Right lobe of liver (tissue), 6 donors: Measurements from ENCODE around the gene CAPN14. TPM values are rescaled to one million over a fixed set of nuclear protein-coding genes. Genes with fewer than 3 reads are reported as not detected.

Source experiments
- ATAC-seq, 4 donors: fragments of 200-7000 bp; cut with Tn5 transposase; one replicate each; pipeline ENCODE4 v1.9.1; 2020; ENCODE audit warnings: mild to moderate bottlenecking in 4 of 4, moderate library complexity in 4 of 4
- DNase-seq, 3 donors: peaks; one replicate each; pipeline ENCODE4 v3.0.0-alpha.2; 2020
- H3K27ac ChIP-seq, 3 donors: fragments of 200-600 bp; one replicate each; pipeline ENCODE4 v1.8.0; 2022
- H3K27me3 ChIP-seq, 2 donors: fragments of 200-600 bp; one replicate each; pipeline ENCODE4 v1.8.0; 2022
- H3K36me3 ChIP-seq, 4 donors: fragments of 200-600 bp; sonication (generic) in 1 of 4; one replicate each; pipeline versions ENCODE4 v1.5.1 to v1.8.0; 2017 to 2022; ENCODE audit warnings: control low read depth in 1 of 4
- H3K4me1 ChIP-seq, 4 donors: fragments of 200-600 bp; sonication (generic) in 1 of 4; one replicate each; pipeline versions ENCODE4 v1.5.1 to v1.8.0; 2017 to 2022; ENCODE audit warnings: control low read depth in 1 of 4
- H3K4me3 ChIP-seq, 3 donors: fragments of 200-600 bp; one replicate each; pipeline ENCODE4 v1.8.0; 2022
- H3K9me3 ChIP-seq, 4 donors: fragments of 200-600 bp; sonication (generic) in 1 of 4; one replicate each; pipeline versions ENCODE4 v1.5.1 to v1.8.0; 2017 to 2022; ENCODE audit warnings: control low read depth in 1 of 4
- CTCF ChIP-seq, 4 donors: fragments of 200-600 bp in 3 of 4; fragments of 450-650 bp in 1 of 4; IDR thresholded peaks; one replicate each; pipeline versions ENCODE4 v1.5.1 to v1.8.0; 2016 to 2022; ENCODE audit warnings: antibody characterized with exemption in 4 of 4, mild to moderate bottlenecking in 2 of 4
- POLR2A ChIP-seq: fragments of 450-650 bp; IDR thresholded peaks from one replicate; pipeline ENCODE4 v1.6.1; 2017; ENCODE audit warnings: antibody characterized with exemption, mild to moderate bottlenecking
- WGBS: methylation state at CpG from one replicate; pipeline ENCODE4 v1.1.6; 2018; ENCODE audit warnings: low coverage, low lambda C conversion rate; ENCODE audit not compliant: insufficient coverage; ENCODE audit errors: missing lambda C conversion rate; 5-methylcytosine and 5-hydroxymethylcytosine counted together
- intact Hi-C, 2 donors: fragments of 100-400 bp; cut with DNase I; formaldehyde crosslinking; loops; one replicate each; pipeline versions ENCODE4 v1.11.2 to v1.14.1; 2022
- total RNA-seq, 6 experiments: library from RNA; depleted of rRNA in 2 of 6; stranded (reverse); fragments of >200 nt in 2 of 6; fragmentation: NEBNext Ultra II Directional in 3 of 6; extraction: Animal tissue kit (Norgen Biotek cat#: 25700) in 3 of 6; gene quantifications; one replicate each; pipeline versions ENCODE4 v1.1.0 to v1.2.4, GENCODE V29; 2016 to 2023
- donor health status: DM: no; HTN: yes; CAD: no.
- donor health status: DM: no; HTN: no; CAD: no.
- donor health status: DM: no; HTN: no; CAD: no.
- donor health status: DM: no; HTN: yes; CAD: no.
- donor health status: DM: no; HTN: yes; CAD: no.

Gene CAPN14
- total RNA-seq, 6 experiments from 2014 or later, result 0.12 TPM; not detected in 5

DNA sequence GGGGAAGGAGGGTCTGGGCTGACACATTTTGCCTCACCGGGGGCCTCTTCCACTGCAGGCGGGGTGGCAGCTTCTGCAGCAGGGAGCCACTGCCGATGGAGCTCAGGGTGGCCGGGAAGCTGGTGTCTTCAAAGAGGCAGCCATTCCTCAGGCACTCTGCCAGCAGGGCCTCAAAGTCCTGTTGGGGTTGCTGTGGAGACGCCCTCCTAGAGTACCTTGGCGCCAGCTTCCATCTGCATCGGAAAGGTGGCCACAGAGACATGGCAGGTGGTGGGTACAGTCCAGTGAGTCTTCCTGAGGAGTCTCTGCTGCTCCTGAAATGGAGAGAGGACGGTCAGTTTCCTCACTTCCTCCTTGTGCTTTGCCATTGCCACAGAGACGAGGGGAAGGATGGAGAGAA lies 12.1 kb downstream of the CAPN14 start:
- H3K4me1 ChIP-seq, result no peaks in the 10 kb centered on the region
- H3K36me3 ChIP-seq, result no peaks in the 10 kb centered on the region
- H3K27me3 ChIP-seq, result no peaks in the 10 kb centered on the region
- ATAC-seq, result no peak
- WGBS, result 66% methylated on average over 2 of the region's 9 CpGs
- intact Hi-C loops, result no loop called here
- H3K4me3 ChIP-seq, result no peak overlapping the region
- H3K9me3 ChIP-seq, result no peaks in the 10 kb centered on the region
- no peak overlapping the region for H3K27ac ChIP-seq
- TF ChIP-seq POLR2A, result no peak
- no peak for TF ChIP-seq CTCF (IDR thresholded peaks at IDR 0.05)
- no peak for DNase-seq

DNA sequence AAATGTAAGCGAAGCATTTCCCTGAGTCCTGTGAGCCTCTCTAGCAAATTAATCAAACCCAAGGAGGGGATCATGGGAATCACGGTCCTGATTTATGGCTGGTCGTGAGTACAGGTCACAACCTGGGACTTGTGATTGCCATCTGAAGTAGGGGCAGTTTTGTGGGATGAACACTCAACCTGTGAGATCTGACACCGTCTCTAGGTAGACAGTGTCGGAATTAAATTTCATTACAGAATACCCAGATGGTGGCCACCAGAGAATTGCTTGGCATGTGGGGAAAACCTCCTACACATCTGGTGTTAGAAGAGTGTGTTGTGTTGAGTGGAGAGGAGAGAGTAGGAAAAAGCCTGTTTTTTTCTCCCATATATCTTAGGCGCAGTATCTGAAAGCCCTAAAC lies 12.5 kb downstream of the CAPN14 start:
- no peak overlapping the region for H3K27ac ChIP-seq
- intact Hi-C loops, result no loop called here
- H3K27me3 ChIP-seq, result no peaks in the 10 kb centered on the region
- H3K4me3 ChIP-seq, result no peak overlapping the region
- no peak for ATAC-seq
- WGBS, result 56% methylated on average over 4 of the region's 6 CpGs
- TF ChIP-seq POLR2A (no peak), CTCF (IDR thresholded peaks at IDR 0.05) (no peak)
- DNase-seq, result no peak
- H3K9me3 ChIP-seq, result no peaks in the 10 kb centered on the region
- H3K36me3 ChIP-seq, result no peaks in the 10 kb centered on the region
- H3K4me1 ChIP-seq, result no peaks in the 10 kb centered on the region

DNA sequence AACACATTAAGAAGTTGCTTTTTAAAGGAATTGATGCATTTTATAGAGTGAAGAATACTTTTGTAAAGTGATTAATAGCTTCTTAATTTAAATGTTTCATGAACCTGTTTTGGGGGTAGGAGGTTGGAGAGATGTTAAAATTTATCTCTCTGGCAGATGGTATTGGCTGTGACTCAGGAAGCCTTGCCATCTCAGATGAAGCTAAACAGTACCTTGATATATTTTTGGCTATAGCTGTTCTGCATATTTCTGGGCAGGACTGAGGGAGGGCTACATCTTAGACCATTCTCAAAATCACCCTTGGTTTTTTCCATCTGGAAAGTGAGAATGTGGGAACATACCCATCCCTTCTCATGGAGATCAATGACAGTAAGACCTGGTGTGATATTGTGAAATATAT lies 13.4 kb downstream of the CAPN14 start:
- no peaks in the 10 kb centered on the region for H3K4me1 ChIP-seq
- no peak for DNase-seq
- H3K36me3 ChIP-seq, result no peaks in the 10 kb centered on the region
- no peak for ATAC-seq
- H3K9me3 ChIP-seq, result no peaks in the 10 kb centered on the region
- no peaks in the 10 kb centered on the region for H3K27me3 ChIP-seq
- no peak overlapping the region for H3K27ac ChIP-seq
- no peak overlapping the region for H3K4me3 ChIP-seq
- intact Hi-C loops, result no loop called here
- TF ChIP-seq CTCF (IDR thresholded peaks at IDR 0.05), result no peak
- no peak for TF ChIP-seq POLR2A

GRCh38 chr2:31202833-31203232 lies 14.5 kb downstream of the CAPN14 start:
- DNase-seq (no peak), ATAC-seq (no peak)
- 59% methylated on average over 4 of the region's 5 CpGs for WGBS
- Histone ChIP-seq H3K4me3 (no peak overlapping the region), H3K4me1 (no peaks in the 10 kb centered on the region), H3K27ac (no peak overlapping the region), H3K27me3 (no peaks in the 10 kb centered on the region), H3K36me3 (no peaks in the 10 kb centered on the region), H3K9me3 (no peaks in the 10 kb centered on the region)
- TF ChIP-seq POLR2A (no peak), CTCF (IDR thresholded peaks at IDR 0.05) (no peak)
- intact Hi-C loops, result no loop called here

GRCh38 chr2:31202041-31202440 lies 15.3 kb downstream of the CAPN14 start:
- H3K4me3 ChIP-seq, result no peak overlapping the region
- H3K4me1 ChIP-seq, result no peaks in the 10 kb centered on the region
- WGBS, result 88% methylated on average over 1 of the region's 5 CpGs
- no peaks in the 10 kb centered on the region for H3K9me3 ChIP-seq
- no peaks in the 10 kb centered on the region for H3K36me3 ChIP-seq
- no peak for DNase-seq
- H3K27ac ChIP-seq, result no peak overlapping the region
- ATAC-seq, result no peak
- TF ChIP-seq POLR2A, result no peak
- no peak for TF ChIP-seq CTCF (IDR thresholded peaks at IDR 0.05)
- intact Hi-C loops, result no loop called here
- no peaks in the 10 kb centered on the region for H3K27me3 ChIP-seq
